ENCODE results near the gene PMEL. TPM values are rescaled to one million over a fixed set of nuclear protein-coding genes. Genes with fewer than 3 reads are reported as not detected.
"Not testable (repeated sequence)": the region's sequence is repeated elsewhere in the genome, so short reads cannot be mapped to it uniquely, and the experiment has no call there.

Gene PMEL
- total RNA-seq, 1 experiment from 2014 or later = 2.0 TPM

- Histone ChIP-seq H3K27me3 (ENCODE audit: low read length) (no peaks in the 10 kb centered on the region), H3K4me3 (ENCODE audit: low read length) (no peak overlapping the region), H3K36me3 (ENCODE audit: low read depth, low read length) (peaks cover 2% of the 10 kb centered on the region; the same call in 1 of the 2 replicates), H3K79me2 (ENCODE audit: low read length) (peaks cover 12% of the 10 kb centered on the region), H4K20me1 (ENCODE audit: low read length) (no peaks in the 10 kb centered on the region), H3K4me1 (ENCODE audit: insufficient read depth, low read length) (peaks cover 5% of the 10 kb centered on the region; the same call in 1 of the 2 replicates), H3K9me3 (ENCODE audit: low read length) (no peaks in the 10 kb centered on the region), H3K4me2 (ENCODE audit: low read length) (no peak overlapping the region), H3K27ac (ENCODE audit: low read length) (no peak overlapping the region), H3K9me2 (replicated peaks; ENCODE audit: low read length) (no peaks in the 10 kb centered on the region), H3F3A (ENCODE audit: low read length, unreplicated experiment) (no peaks in the 10 kb centered on the region), H3K9ac (ENCODE audit: low read length) (no peak overlapping the region), H2AFZ (ENCODE audit: low read length) (no peak overlapping the region)
- TF ChIP-seq EZH2 (IDR thresholded peaks at IDR 0.05; ENCODE audit: low read length, unreplicated experiment) = no peak
- TF ChIP-seq, protein P1, sequence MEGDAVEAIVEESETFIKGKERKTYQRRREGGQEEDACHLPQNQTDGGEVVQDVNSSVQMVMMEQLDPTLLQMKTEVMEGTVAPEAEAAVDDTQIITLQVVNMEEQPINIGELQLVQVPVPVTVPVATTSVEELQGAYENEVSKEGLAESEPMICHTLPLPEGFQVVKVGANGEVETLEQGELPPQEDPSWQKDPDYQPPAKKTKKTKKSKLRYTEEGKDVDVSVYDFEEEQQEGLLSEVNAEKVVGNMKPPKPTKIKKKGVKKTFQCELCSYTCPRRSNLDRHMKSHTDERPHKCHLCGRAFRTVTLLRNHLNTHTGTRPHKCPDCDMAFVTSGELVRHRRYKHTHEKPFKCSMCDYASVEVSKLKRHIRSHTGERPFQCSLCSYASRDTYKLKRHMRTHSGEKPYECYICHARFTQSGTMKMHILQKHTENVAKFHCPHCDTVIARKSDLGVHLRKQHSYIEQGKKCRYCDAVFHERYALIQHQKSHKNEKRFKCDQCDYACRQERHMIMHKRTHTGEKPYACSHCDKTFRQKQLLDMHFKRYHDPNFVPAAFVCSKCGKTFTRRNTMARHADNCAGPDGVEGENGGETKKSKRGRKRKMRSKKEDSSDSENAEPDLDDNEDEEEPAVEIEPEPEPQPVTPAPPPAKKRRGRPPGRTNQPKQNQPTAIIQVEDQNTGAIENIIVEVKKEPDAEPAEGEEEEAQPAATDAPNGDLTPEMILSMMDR (conservative IDR thresholded peaks at IDR 0.05; ENCODE audit: low read depth, low read length) = no peak
- TF ChIP-seq EZH2phosphoT487 (IDR thresholded peaks at IDR 0.05; ENCODE audit: borderline replicate concordance, low read length) = no peak
- ATAC-seq = no peak
- no peak for DNase-seq
- CTCF ChIA-PET = no interaction called here
- POLR2A ChIA-PET (ENCODE audit: unreplicated experiment) = no interaction called here
- intact Hi-C loops (cut with micrococcal nuclease) = no loop called here
- BruUV-seq (replicated peaks) = no TSS peak
Observed at GRCh38 chr12:56001487-56002100, 35.8 kb upstream of the PMEL start.

DNA sequence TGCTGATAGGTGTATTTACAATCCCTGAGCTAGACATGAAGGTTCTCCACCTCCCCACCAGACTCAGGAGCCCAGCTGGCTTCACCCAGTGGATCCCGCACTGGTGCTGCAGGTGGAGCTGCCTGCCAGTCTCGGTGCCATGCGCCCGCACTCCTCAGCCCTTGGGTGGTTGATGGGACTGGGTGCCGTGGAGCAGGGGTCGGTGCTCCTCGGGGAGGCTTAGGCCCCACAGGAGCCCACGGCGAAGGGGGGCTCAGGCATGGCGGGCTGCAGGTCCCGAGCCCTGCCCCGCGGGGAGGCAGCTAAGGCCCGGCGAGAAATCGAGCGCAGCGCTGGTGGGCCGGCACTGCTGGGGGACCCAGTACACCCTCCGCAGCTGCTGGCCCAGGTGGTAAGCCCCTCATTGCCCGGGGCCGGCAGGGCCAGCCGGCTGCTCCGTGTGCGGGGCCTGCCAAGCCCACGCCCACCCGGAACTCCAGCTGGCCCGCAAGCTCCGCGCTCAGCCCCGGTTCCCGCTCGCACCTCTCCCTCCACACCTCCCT, 34.2 kb upstream of the PMEL start:
- H3K4me3 ChIP-seq (ENCODE audit: low read length); BruUV-seq (replicated peaks); H3K36me3 ChIP-seq (ENCODE audit: low read depth, low read length); H3K9me2 ChIP-seq (replicated peaks; ENCODE audit: low read length); H4K20me1 ChIP-seq (ENCODE audit: low read length); CTCF ChIA-PET; H3K27me3 ChIP-seq (ENCODE audit: low read length); H3K4me1 ChIP-seq (ENCODE audit: insufficient read depth, low read length); H3F3A ChIP-seq (ENCODE audit: low read length, unreplicated experiment); H3K9me3 ChIP-seq (ENCODE audit: low read length); H2AFZ ChIP-seq (ENCODE audit: low read length); DNase-seq; H3K9ac ChIP-seq (ENCODE audit: low read length); H3K27ac ChIP-seq (ENCODE audit: low read length); ATAC-seq; H3K4me2 ChIP-seq (ENCODE audit: low read length); POLR2A ChIA-PET (ENCODE audit: unreplicated experiment); intact Hi-C loops (cut with micrococcal nuclease): not testable (repeated sequence)
- peaks cover 12% of the 10 kb centered on the region for H3K79me2 ChIP-seq (ENCODE audit: low read length)

DNA sequence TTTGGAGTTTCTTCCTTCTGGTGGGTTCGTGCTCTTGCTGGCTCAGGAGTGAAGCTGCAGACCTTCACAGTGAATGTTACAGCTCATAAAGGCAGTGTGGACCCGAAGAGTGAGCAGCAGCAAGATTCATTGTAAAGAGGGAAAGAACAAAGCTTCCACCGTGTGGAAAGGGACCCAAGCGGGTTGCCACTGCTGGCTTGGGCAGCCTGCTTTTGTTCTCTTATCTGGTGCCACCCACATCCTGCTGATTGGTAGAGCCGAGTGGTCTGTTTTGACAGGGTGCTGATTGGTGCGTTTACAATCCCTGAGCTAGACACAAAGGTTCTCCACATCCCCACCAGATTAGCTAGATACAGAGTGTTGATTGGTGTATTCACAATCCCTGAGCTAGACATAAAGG, 33.7 kb upstream of the PMEL start:
- ATAC-seq; H3K27me3 ChIP-seq (ENCODE audit: low read length); H3K4me1 ChIP-seq (ENCODE audit: insufficient read depth, low read length); H3K4me2 ChIP-seq (ENCODE audit: low read length); H3K27ac ChIP-seq (ENCODE audit: low read length); DNase-seq; H3K4me3 ChIP-seq (ENCODE audit: low read length); H3K36me3 ChIP-seq (ENCODE audit: low read depth, low read length); H4K20me1 ChIP-seq (ENCODE audit: low read length); H3K9me2 ChIP-seq (replicated peaks; ENCODE audit: low read length); H3K9ac ChIP-seq (ENCODE audit: low read length); CTCF ChIA-PET; POLR2A ChIA-PET (ENCODE audit: unreplicated experiment); intact Hi-C loops (cut with micrococcal nuclease); H2AFZ ChIP-seq (ENCODE audit: low read length); H3K9me3 ChIP-seq (ENCODE audit: low read length); H3F3A ChIP-seq (ENCODE audit: low read length, unreplicated experiment): not testable (repeated sequence)
- H3K79me2 ChIP-seq (ENCODE audit: low read length) = peaks cover 12% of the 10 kb centered on the region
- BruUV-seq (replicated peaks) = TSS peak; percentile 2

All from PC-3 (cell line).